ENCODE results near the gene CGRRF1.
A peak's percentile ranks its signal among the peaks of the same experiment; 100 is the strongest.

CGRRF1 gene

DNA sequence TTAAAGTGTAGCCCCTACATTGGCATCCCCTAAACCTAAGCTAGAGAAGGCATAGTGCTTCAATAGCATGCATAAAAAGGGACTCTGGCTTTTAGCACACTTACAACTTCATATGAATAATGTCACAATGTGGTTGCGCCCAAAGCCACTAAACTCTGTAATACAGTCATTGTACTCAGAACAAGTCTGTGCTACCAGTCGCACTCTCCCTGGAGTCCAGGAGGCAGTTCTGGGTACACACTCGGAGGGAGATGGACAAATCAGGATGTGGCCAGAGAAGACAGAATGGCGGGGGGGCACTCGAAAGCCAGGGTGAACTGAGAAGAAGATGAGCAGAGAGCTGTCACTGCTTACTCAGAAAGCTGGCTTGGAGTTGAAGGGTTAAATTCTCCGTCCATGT lies 67.8 kb downstream of the CGRRF1 start:
- Histone ChIP-seq H3K36me3 (no peaks in the 10 kb centered on the region), H3K9me3 (no peaks in the 10 kb centered on the region), H3K4me3 (no peak overlapping the region), H3K4me1 (peaks cover 0 to 83% (median 30%) of the 10 kb centered on the region in 4 donors), H3K27me3 (no peaks in the 10 kb centered on the region), H3K27ac (peak overlapping the region; percentile 8 to 29)
- no peak for TF ChIP-seq CTCF (IDR thresholded peaks at IDR 0.05)
- no peak for DNase-seq
- intact Hi-C loops (cut with DNase I; ENCODE audit: low total_unique reads): loop anchor here (5.0 kb wide), 1 partner anchor 35 kb away; no protein-coding TSS in a partner anchor

GRCh38 chr14:54577977-54578376 lies 68.3 kb downstream of the CGRRF1 start:
- intact Hi-C loops (cut with DNase I; ENCODE audit: low total_unique reads): loop anchor here (5.0 kb wide), 1 partner anchor 34 kb away; no protein-coding TSS in a partner anchor
- no peak for TF ChIP-seq CTCF (IDR thresholded peaks at IDR 0.05)
- Histone ChIP-seq H3K4me1 (peaks cover 0 to 80% (median 32%) of the 10 kb centered on the region in 4 donors), H3K4me3 (no peak overlapping the region), H3K36me3 (no peaks in the 10 kb centered on the region), H3K9me3 (no peaks in the 10 kb centered on the region), H3K27ac (peak overlapping the region; percentile 8 to 29), H3K27me3 (no peaks in the 10 kb centered on the region)
- DNase-seq: no peak

DNA sequence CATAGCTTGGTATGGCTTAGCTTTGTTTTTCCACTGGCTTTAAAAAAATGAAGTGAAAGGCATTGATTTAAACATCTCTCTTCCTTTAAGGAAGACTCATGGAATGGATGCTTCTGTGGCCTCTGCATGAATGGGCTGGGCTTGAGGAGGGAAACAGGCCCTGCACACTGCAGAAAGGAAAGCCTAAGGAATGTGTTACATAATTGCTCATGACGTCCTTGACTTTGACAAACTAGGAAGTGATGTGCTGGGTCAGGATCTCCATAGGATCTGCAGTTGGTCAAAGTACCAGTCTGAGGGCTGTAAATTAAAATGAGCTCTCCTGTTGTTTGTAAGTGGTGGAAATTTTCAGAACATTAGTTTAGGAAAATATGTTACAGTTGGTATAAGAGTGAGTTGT lies 69.9 kb downstream of the CGRRF1 start:
- H3K27ac ChIP-seq: peak overlapping the region in 1 of 2 donors; percentile 37

GRCh38 chr14:54580933-54581332 lies 71.2 kb downstream of the CGRRF1 start:
- Histone ChIP-seq H3K4me3 (no peak overlapping the region), H3K9me3 (no peaks in the 10 kb centered on the region), H3K27me3 (no peaks in the 10 kb centered on the region), H3K27ac (no peak overlapping the region), H3K4me1 (peaks cover 0 to 68% (median 19%) of the 10 kb centered on the region in 4 donors), H3K36me3 (no peaks in the 10 kb centered on the region)
- intact Hi-C loops (cut with DNase I; ENCODE audit: low total_unique reads): no loop called here
- DNase-seq: no peak
- no peak for TF ChIP-seq CTCF (IDR thresholded peaks at IDR 0.05)

More for the DNA sequence above, 69.9 kb downstream of the CGRRF1 start:
- Histone ChIP-seq H3K4me1 (peaks cover 0 to 77% (median 26%) of the 10 kb centered on the region in 4 donors), H3K27me3 (no peaks in the 10 kb centered on the region), H3K36me3 (no peaks in the 10 kb centered on the region), H3K4me3 (no peak overlapping the region), H3K9me3 (no peaks in the 10 kb centered on the region)
- no peak for TF ChIP-seq CTCF (IDR thresholded peaks at IDR 0.05)
- DNase-seq: no peak
- intact Hi-C loops (cut with DNase I; ENCODE audit: low total_unique reads): loop anchor here (5.0 kb wide), 1 partner anchor 33 kb away; no protein-coding TSS in a partner anchor

- Histone ChIP-seq H3K4me3 (no peak overlapping the region), H3K27me3 (no peaks in the 10 kb centered on the region), H3K27ac (no peak overlapping the region), H3K9me3 (no peaks in the 10 kb centered on the region), H3K36me3 (no peaks in the 10 kb centered on the region), H3K4me1 (peaks cover 0 to 54% (median 11%) of the 10 kb centered on the region in 4 donors)
- intact Hi-C loops (cut with DNase I; ENCODE audit: low total_unique reads): no loop called here
- no peak for TF ChIP-seq CTCF (IDR thresholded peaks at IDR 0.05)
- no peak for DNase-seq
These were observed 72.6 kb downstream of the CGRRF1 start for GRCh38 chr14:54582334-54582733.

GRCh38 chr14:54584097-54584496 lies 74.4 kb downstream of the CGRRF1 start:
- Histone ChIP-seq H3K4me1 (peaks cover 0 to 36% (median 5%) of the 10 kb centered on the region in 4 donors), H3K36me3 (no peaks in the 10 kb centered on the region), H3K4me3 (no peak overlapping the region), H3K27ac (no peak overlapping the region), H3K27me3 (no peaks in the 10 kb centered on the region), H3K9me3 (no peaks in the 10 kb centered on the region)
- intact Hi-C loops (cut with DNase I; ENCODE audit: low total_unique reads): no loop called here
- no peak for TF ChIP-seq CTCF (IDR thresholded peaks at IDR 0.05)
- DNase-seq: no peak

Measured in tibial artery (tissue), 4 donors.